GM19328 (cell line): ENCODE measurements around the gene DUSP2.
A peak's percentile ranks its signal among the peaks of the same experiment; 100 is the strongest.

Experiments
- ATAC-seq: cut with Tn5 transposase; IDR thresholded peaks from one replicate; pipeline ENCODE4 v1.9.1; 2021; ENCODE audit warnings: mild to moderate bottlenecking, moderate library complexity; ENCODE audit not compliant: unreplicated experiment

DUSP2 gene

GRCh38 chr2:96135171-96135570 is 10.1 kb downstream of the DUSP2 start:
- ATAC-seq, result no peak

- no peak for ATAC-seq
Observed at GRCh38 chr2:96134421-96134820, 10.8 kb downstream of the DUSP2 start.

- ATAC-seq, result no peak
Observed at GRCh38 chr2:96131813-96132745, 13.2 kb downstream of the DUSP2 start.

GRCh38 chr2:96131152-96131812 is 14.0 kb downstream of the DUSP2 start:
- ATAC-seq, result no peak

- no peak for ATAC-seq
Observed at GRCh38 chr2:96130483-96130882, 14.8 kb downstream of the DUSP2 start.

- ATAC-seq, result no peak
Observed at GRCh38 chr2:96129528-96130120, 15.6 kb downstream of the DUSP2 start.

GRCh38 chr2:96128456-96128855 is 16.8 kb downstream of the DUSP2 start:
- no peak for ATAC-seq

GRCh38 chr2:96124406-96125265 is 20.6 kb downstream of the DUSP2 start:
- ATAC-seq, result no peak

GRCh38 chr2:96123936-96124335 is 21.3 kb downstream of the DUSP2 start:
- ATAC-seq, result no peak

GRCh38 chr2:96123290-96123689 is 21.9 kb downstream of the DUSP2 start:
- ATAC-seq, result no peak

- ATAC-seq, result no peak
Observed at GRCh38 chr2:96122391-96122790, 22.8 kb downstream of the DUSP2 start.

- no peak for ATAC-seq
Observed at GRCh38 chr2:96121414-96121813, 23.8 kb downstream of the DUSP2 start.

GRCh38 chr2:96120991-96121390 is 24.2 kb downstream of the DUSP2 start:
- ATAC-seq, result no peak

- no peak for ATAC-seq
Observed at GRCh38 chr2:96120091-96120720, 25.0 kb downstream of the DUSP2 start.

GRCh38 chr2:96119389-96119751 is 25.9 kb downstream of the DUSP2 start:
- ATAC-seq, result no peak

GRCh38 chr2:96118698-96119388 is 26.4 kb downstream of the DUSP2 start:
- no peak for ATAC-seq

- ATAC-seq, result no peak
Observed at GRCh38 chr2:96117701-96118588, 27.3 kb downstream of the DUSP2 start.

GRCh38 chr2:96116879-96117533 is 28.2 kb downstream of the DUSP2 start:
- ATAC-seq, result peak; percentile 62
